Subcutaneous adipose tissue (tissue), 4 donors: Measurements from ENCODE around the gene SLC28A2. TPM values are rescaled to one million over a fixed set of nuclear protein-coding genes. Genes with fewer than 3 reads are reported as not detected.

Source experiments
- total RNA-seq, 4 donors: library from RNA; depleted of rRNA; stranded (reverse); fragments of >200 nt; gene quantifications; one replicate each; pipeline ENCODE4 v1.1.0, GENCODE V29; 2016
- TF ChIP-seq, protein P1 (sequence below): fragments of 450-650 bp; IDR thresholded peaks from one replicate; pipeline ENCODE4 v1.5.1; 2016; ENCODE audit warnings: low read depth, mild to moderate bottlenecking, control low read depth, antibody characterized with exemption, moderate library complexity

SLC28A2 gene, protein sequence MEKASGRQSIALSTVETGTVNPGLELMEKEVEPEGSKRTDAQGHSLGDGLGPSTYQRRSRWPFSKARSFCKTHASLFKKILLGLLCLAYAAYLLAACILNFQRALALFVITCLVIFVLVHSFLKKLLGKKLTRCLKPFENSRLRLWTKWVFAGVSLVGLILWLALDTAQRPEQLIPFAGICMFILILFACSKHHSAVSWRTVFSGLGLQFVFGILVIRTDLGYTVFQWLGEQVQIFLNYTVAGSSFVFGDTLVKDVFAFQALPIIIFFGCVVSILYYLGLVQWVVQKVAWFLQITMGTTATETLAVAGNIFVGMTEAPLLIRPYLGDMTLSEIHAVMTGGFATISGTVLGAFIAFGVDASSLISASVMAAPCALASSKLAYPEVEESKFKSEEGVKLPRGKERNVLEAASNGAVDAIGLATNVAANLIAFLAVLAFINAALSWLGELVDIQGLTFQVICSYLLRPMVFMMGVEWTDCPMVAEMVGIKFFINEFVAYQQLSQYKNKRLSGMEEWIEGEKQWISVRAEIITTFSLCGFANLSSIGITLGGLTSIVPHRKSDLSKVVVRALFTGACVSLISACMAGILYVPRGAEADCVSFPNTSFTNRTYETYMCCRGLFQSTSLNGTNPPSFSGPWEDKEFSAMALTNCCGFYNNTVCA
- total RNA-seq: not detected

DNA sequence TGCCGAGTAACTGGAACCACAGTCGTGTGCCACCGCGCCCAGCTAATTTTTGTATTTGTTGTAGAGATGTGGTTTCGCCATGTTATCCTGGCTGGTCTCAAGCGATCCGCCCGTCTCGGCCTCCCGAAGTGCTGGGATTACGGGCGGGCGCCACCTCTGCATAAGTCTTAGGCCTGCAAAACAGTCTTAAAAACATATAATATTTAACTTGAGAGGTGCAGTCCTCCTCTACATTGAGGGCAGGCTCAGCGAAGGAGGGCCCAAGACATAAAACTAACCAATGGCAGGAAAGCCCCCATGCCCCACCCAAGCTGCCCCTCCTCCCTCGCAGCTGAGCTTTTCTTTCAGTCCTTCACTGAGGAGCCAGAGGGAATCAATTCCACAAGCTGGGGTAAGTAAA is at the start of gene SLC28A2:
TSS of gene SLC28A2 (plus strand) at position 347 of the 400 bp plus-strand sequence. CDS start 982 bp downstream, outside the sequence.
- TF ChIP-seq, protein P1, sequence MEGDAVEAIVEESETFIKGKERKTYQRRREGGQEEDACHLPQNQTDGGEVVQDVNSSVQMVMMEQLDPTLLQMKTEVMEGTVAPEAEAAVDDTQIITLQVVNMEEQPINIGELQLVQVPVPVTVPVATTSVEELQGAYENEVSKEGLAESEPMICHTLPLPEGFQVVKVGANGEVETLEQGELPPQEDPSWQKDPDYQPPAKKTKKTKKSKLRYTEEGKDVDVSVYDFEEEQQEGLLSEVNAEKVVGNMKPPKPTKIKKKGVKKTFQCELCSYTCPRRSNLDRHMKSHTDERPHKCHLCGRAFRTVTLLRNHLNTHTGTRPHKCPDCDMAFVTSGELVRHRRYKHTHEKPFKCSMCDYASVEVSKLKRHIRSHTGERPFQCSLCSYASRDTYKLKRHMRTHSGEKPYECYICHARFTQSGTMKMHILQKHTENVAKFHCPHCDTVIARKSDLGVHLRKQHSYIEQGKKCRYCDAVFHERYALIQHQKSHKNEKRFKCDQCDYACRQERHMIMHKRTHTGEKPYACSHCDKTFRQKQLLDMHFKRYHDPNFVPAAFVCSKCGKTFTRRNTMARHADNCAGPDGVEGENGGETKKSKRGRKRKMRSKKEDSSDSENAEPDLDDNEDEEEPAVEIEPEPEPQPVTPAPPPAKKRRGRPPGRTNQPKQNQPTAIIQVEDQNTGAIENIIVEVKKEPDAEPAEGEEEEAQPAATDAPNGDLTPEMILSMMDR: no peak

DNA sequence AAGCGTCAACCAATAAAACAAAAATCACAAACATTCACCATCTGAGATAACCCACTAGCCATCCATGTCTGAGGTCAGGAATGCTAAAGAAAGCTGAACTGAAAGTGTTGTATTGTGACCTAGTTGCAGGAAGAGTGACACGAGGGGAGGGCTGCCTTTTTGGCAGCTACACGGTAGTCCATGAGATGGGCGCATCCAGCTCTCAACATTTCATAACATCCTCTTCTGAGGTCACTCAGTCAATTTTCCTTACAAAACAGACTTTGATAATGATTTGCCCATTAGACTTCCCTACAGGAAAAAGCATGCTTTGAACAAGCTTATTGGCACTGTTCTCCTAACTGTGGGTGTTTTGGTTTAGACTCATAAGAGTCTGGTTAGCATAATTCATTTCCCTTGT is 48.9 kb upstream of the SLC28A2 start:
- TF ChIP-seq, protein P1: no peak

DNA sequence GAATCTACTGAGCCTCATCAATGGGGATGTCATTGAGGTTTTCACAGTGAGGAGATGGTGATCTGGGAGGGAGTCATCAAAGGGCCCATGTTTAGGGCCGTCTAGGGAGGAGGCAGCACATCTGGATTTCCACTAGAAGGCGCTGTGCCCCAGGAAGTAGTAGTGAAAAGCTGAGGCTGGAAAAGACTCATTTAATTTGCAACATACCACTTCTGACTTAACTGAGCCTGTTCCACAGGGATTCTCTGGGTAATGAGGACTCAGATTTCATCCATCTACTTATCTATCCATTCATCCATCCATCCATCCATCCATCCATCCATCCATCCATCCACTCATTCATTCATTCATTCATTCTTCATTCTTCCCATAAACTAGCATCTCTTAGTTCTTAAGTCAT is 46.8 kb upstream of the SLC28A2 start:
- TF ChIP-seq, protein P1: no peak

DNA sequence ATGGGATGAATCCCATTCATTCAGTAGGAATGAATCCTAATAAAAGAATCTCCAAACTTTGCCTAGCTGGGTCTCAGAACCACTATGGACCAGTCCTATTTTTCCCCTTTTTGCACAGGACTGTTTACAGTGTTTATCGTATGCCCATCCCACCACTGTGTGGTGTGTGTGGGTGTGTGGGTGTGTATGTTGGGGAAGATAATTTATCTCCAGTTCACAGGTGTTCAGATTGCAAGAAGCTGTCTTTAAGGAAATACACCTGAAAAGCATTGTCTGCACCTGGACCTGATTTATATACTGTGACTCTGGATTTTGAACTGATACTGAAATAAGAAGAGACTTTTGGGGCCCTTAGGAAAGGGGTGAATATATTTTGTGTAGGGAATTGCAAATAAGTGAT is 39.5 kb upstream of the SLC28A2 start:
- TF ChIP-seq, protein P1: no peak

DNA sequence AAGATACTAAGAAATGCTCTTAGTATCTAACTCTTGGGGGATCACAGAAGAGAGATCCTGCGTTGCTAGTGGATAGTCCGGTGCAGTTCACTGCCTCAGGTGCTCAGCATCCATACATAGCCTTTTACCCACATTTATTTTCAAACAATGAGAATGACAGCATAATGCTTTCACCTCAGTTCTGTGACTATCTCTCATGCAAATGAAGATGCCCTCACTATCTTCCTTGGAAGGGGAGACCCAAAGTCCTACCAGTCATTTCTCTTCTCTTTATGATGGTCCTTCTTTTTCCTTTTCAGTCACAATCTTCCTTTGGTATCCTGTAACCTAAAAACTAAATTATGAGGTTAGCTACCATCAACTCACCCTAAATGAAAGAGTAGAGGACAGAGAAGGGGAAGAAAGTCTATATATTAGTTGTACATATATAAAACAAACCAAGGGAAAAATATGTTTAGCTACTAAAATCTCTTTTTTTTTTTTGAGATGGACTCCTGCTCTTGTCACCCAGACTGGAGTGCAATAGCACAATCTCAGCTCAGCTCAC is 30.9 kb upstream of the SLC28A2 start:
- TF ChIP-seq, protein P1: no peak

DNA sequence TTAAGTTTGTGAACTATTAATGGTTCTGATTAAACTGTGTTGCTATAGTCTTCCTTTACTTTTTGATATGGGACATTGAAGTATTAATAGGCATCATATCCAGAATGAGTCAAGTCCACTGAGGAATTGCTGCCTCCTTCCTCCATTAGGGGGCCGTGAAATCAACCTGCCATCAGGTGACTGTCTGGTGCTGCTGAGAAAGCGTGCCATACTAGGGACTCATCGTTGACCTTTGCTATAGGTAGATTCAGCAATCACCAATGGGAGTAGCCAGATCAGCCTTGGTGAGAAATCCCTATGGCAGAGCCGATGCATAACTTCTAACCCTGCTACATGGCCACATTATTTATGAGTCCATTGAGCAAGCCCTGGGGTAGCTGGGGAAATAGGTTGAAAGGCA is 30.1 kb upstream of the SLC28A2 start:
- TF ChIP-seq, protein P1: no peak

DNA sequence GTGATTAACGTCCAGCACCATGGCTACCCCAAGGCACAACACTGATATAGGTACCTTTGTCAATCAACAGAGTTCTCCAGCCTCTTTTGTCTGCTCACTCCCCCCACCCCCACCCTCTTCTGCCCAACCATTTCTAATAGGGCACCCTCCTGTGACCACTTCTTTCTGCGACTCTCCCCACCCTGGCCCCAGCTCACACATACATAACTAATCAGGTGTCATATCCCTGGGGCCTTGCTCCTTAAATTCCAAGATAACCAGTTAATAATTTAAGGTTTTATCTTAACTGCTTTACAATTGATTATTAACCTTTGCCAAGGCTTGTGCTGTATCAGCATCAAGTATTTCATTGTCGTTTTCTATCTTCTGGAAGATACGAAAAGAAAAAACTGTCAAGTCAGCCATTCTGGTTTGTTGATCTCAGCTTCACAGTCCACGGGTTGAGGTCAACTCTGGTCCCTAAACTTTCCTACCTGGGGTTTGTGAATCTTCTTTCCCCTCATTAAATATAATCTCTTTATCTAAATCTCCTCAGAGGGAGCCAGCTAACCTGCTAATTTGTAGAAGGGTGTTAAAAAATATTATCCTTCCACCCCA is 27.3 kb upstream of the SLC28A2 start:
- TF ChIP-seq, protein P1: no peak
